ENCODE results near the gene KLHL22.

KLHL22 gene

GRCh38 chr22:20438678-20439492 lies 56.7 kb downstream of the KLHL22 start:
- Histone ChIP-seq H3K79me2 (ENCODE audit: control insufficient read depth, low read length) (no peaks in the 10 kb centered on the region), H3K9me2 (replicated peaks; ENCODE audit: control insufficient read depth, low read length) (no peaks in the 10 kb centered on the region), H3K36me3 (ENCODE audit: control insufficient read depth, low read length) (no peaks in the 10 kb centered on the region), H3K4me2 (ENCODE audit: low read length) (no peak overlapping the region), H3F3A (ENCODE audit: control insufficient read depth, insufficient read depth) (no peaks in the 10 kb centered on the region), H3K4me3 (ENCODE audit: low read length) (no peak overlapping the region), H3K9me3 (ENCODE audit: control insufficient read depth, insufficient read depth, low read length) (no peaks in the 10 kb centered on the region), H4K20me1 (ENCODE audit: control insufficient read depth, insufficient read depth, low read depth, low read length) (no peaks in the 10 kb centered on the region), H3K27me3 (ENCODE audit: control insufficient read depth, low read length) (peaks cover 19% of the 10 kb centered on the region), H3K4me1 (ENCODE audit: control insufficient read depth, low read length) (no peaks in the 10 kb centered on the region), H3K27ac (ENCODE audit: low read depth, low read length) (no peak overlapping the region)
- TF ChIP-seq EZH2phosphoT487 (IDR thresholded peaks at IDR 0.05; ENCODE audit: borderline replicate concordance, low read length) (no peak), CTCF (IDR thresholded peaks at IDR 0.05; ENCODE audit: low read depth, low read length, poor library complexity, severe bottlenecking) (no peak)

- Histone ChIP-seq H3K27ac (ENCODE audit: low read depth, low read length) (no peak overlapping the region), H3K9me2 (replicated peaks; ENCODE audit: control insufficient read depth, low read length) (no peaks in the 10 kb centered on the region), H3K4me2 (ENCODE audit: low read length) (no peak overlapping the region), H3K36me3 (ENCODE audit: control insufficient read depth, low read length) (no peaks in the 10 kb centered on the region), H3K4me3 (ENCODE audit: low read length) (no peak overlapping the region), H3F3A (ENCODE audit: control insufficient read depth, insufficient read depth) (no peaks in the 10 kb centered on the region), H3K4me1 (ENCODE audit: control insufficient read depth, low read length) (no peaks in the 10 kb centered on the region), H3K9me3 (ENCODE audit: control insufficient read depth, insufficient read depth, low read length) (no peaks in the 10 kb centered on the region), H4K20me1 (ENCODE audit: control insufficient read depth, insufficient read depth, low read depth, low read length) (no peaks in the 10 kb centered on the region), H3K27me3 (ENCODE audit: control insufficient read depth, low read length) (peaks cover 19% of the 10 kb centered on the region), H3K79me2 (ENCODE audit: control insufficient read depth, low read length) (no peaks in the 10 kb centered on the region)
- TF ChIP-seq EZH2phosphoT487 (IDR thresholded peaks at IDR 0.05; ENCODE audit: borderline replicate concordance, low read length): no peak
- TF ChIP-seq CTCF (IDR thresholded peaks at IDR 0.05; ENCODE audit: low read depth, low read length, poor library complexity, severe bottlenecking): no peak
Measured at GRCh38 chr22:20438427-20438677, 57.2 kb downstream of the KLHL22 start.

DNA sequence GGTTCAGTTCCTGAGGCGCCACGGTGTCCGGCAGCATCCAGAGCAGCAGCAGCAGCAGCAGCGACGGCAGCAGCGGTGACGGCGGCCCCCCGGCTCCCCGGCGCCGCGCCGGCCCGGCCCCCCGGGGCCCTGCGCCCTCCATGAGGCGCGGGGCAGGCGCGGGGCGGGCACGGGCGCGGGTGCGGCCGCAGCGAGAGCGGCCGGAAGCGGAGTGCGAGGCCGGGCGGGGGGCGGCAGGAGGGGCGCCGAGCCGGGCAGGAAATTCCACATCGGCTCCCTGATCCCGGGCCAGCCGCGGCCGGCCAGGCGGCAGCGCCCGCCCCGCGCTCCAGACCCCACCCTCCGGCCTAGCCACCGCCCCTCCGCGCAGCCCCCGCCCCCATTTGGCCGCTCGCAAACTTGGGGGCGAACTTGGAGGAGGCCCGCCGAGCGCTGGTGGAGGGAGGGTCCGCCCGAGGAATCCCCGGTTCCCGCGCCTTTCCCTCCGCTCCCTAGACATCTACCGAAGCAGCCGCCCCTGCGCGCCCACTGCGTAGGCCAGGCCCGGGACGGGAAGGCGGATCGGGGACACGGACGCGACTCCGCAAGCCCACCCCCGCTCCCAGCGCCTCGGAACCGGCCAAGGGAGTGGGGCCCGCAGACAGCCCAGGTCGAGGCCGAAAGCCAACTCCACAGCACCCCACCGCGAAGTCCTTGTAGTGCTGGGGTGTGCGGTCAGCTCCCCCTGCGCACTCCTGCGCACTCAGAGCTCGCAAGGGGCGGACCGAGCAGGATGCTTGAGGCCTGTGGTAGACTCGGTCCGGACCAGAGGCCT lies 57.8 kb downstream of the KLHL22 start, which contains the start of gene SCARF2:
Gene SCARF2 (minus strand): TSS at position 213 of the 814 bp plus-strand sequence. CDS start 71 bp downstream, at position 142.
- H3K27me3 ChIP-seq (ENCODE audit: control insufficient read depth, low read length): peaks cover 19% of the 10 kb centered on the region
- H3K4me1 ChIP-seq (ENCODE audit: control insufficient read depth, low read length): no peaks in the 10 kb centered on the region
- no peaks in the 10 kb centered on the region for H3F3A ChIP-seq (ENCODE audit: control insufficient read depth, insufficient read depth)
- no peak within 1 kb of the TSS for H3K4me2 ChIP-seq (ENCODE audit: low read length)
- no peak within 1 kb of the TSS for H3K4me3 ChIP-seq (ENCODE audit: low read length)
- no peaks in the 10 kb centered on the region for H3K36me3 ChIP-seq (ENCODE audit: control insufficient read depth, low read length)
- H3K79me2 ChIP-seq (ENCODE audit: control insufficient read depth, low read length): no peaks in the 10 kb centered on the region
- H3K9me3 ChIP-seq (ENCODE audit: control insufficient read depth, insufficient read depth, low read length): no peaks in the 10 kb centered on the region
- H3K27ac ChIP-seq (ENCODE audit: low read depth, low read length): no peak within 1 kb of the TSS
- TF ChIP-seq CTCF (IDR thresholded peaks at IDR 0.05; ENCODE audit: low read depth, low read length, poor library complexity, severe bottlenecking) (no peak), EZH2phosphoT487 (IDR thresholded peaks at IDR 0.05; ENCODE audit: borderline replicate concordance, low read length) (no peak)
- no peaks in the 10 kb centered on the region for H3K9me2 ChIP-seq (replicated peaks; ENCODE audit: control insufficient read depth, low read length)
- H4K20me1 ChIP-seq (ENCODE audit: control insufficient read depth, insufficient read depth, low read depth, low read length): no peaks in the 10 kb centered on the region

Measured in DOHH2 (cell line).